ENCODE data around the gene ZNF622.

Gene ZNF622

DNA sequence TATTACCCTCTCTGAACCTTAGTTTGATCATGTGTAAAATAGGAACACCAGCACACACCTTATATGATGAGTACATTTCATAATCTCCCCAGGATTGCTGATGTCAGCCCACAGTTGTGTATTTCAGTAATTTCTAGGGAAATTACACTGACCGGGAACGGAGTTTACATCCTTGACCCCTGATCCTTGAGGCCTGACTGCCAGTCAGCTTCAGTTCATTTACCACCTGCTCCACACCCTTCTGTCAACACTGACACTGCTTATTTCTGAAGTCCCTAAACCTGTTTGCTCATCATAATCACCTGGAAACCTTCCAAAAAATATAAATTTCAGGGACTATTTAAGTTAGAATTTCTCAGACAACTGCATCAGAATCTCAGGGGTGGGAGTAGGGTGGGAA, 55.3 kb downstream of the ZNF622 start:
- TF ChIP-seq, protein P1, sequence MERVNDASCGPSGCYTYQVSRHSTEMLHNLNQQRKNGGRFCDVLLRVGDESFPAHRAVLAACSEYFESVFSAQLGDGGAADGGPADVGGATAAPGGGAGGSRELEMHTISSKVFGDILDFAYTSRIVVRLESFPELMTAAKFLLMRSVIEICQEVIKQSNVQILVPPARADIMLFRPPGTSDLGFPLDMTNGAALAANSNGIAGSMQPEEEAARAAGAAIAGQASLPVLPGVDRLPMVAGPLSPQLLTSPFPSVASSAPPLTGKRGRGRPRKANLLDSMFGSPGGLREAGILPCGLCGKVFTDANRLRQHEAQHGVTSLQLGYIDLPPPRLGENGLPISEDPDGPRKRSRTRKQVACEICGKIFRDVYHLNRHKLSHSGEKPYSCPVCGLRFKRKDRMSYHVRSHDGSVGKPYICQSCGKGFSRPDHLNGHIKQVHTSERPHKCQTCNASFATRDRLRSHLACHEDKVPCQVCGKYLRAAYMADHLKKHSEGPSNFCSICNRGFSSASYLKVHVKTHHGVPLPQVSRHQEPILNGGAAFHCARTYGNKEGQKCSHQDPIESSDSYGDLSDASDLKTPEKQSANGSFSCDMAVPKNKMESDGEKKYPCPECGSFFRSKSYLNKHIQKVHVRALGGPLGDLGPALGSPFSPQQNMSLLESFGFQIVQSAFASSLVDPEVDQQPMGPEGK (tag by site-specific recombination; IDR thresholded peaks at IDR 0.05), result no peak
- TF ChIP-seq ZNF777 (tag by site-specific recombination; IDR thresholded peaks at IDR 0.05; ENCODE audit: borderline replicate concordance), result no peak
- TF ChIP-seq, protein P2, sequence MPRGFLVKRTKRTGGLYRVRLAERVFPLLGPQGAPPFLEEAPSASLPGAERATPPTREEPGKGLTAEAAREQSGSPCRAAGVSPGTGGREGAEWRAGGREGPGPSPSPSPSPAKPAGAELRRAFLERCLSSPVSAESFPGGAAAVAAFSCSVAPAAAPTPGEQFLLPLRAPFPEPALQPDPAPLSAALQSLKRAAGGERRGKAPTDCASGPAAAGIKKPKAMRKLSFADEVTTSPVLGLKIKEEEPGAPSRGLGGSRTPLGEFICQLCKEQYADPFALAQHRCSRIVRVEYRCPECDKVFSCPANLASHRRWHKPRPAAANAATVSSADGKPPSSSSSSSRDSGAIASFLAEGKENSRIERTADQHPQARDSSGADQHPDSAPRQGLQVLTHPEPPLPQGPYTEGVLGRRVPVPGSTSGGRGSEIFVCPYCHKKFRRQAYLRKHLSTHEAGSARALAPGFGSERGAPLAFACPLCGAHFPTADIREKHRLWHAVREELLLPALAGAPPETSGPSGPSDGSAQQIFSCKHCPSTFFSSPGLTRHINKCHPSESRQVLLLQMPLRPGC (tag by site-specific recombination; IDR thresholded peaks at IDR 0.05), result no peak
- TF ChIP-seq ZNF610 (tag by site-specific recombination; IDR thresholded peaks at IDR 0.05; ENCODE audit: borderline replicate concordance), result no peak
- no peak for TF ChIP-seq ZNF133 (tag by site-specific recombination; IDR thresholded peaks at IDR 0.05)
- no peak for TF ChIP-seq ZBTB20 (tag by site-specific recombination; IDR thresholded peaks at IDR 0.05)
- TF ChIP-seq OSR2 (tag by site-specific recombination; IDR thresholded peaks at IDR 0.05), result no peak
- TF ChIP-seq ZFHX2 (tag by site-specific recombination; conservative IDR thresholded peaks at IDR 0.05), result no peak
- no peak for TF ChIP-seq ZBTB8A (tag by site-specific recombination; IDR thresholded peaks at IDR 0.05)
- ChIA-PET POLR2A (no interaction called here), CTCF (no interaction called here)
- Histone ChIP-seq H3K9me3 (ENCODE audit: control insufficient read depth, insufficient read depth, low read depth, low read length) (no peaks in the 10 kb centered on the region), H3K4me3 (ENCODE audit: low read depth, low read length) (no peak overlapping the region), H3K4me1 (ENCODE audit: control insufficient read depth, insufficient read depth, low read length) (no peaks in the 10 kb centered on the region), H3K36me3 (ENCODE audit: control insufficient read depth in 2 of 2, insufficient read depth in 1 of 2, low read length in 2 of 2) (no peaks in the 10 kb centered on the region), H3K27ac (ENCODE audit: extremely low read depth, low read depth, low read length) (no peak overlapping the region)

DNA sequence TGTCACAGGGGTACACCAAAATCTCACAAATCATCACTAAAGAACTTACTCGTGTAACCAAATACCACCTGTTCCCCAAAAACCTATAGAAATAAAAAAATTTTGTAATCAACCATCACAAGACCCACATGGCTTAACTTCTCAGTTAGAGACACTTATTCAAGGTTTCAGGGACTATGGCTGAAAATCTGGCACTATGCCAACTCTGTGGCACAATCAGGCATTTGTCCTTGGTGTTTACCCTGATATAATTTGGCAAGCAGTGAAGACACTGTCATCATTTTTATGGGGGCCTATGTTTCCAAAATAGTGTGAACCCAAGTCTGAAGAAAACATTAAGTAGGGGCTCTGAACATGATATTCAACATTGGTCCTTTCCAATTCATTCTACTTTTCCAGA, 59.0 kb downstream of the ZNF622 start:
- POLR2A ChIA-PET, result interaction anchor here (0.5 kb wide), 1 partner anchor 1442 kb away, joined by 5 read pairs; no protein-coding TSS in a partner anchor
- Histone ChIP-seq H3K9me3 (ENCODE audit: control insufficient read depth, insufficient read depth, low read depth, low read length) (no peaks in the 10 kb centered on the region), H3K4me3 (ENCODE audit: low read depth, low read length) (no peak overlapping the region), H3K27ac (ENCODE audit: extremely low read depth, low read depth, low read length) (no peak overlapping the region), H3K36me3 (ENCODE audit: control insufficient read depth in 2 of 2, insufficient read depth in 1 of 2, low read length in 2 of 2) (no peaks in the 10 kb centered on the region), H3K4me1 (ENCODE audit: control insufficient read depth, insufficient read depth, low read length) (no peaks in the 10 kb centered on the region)
- TF ChIP-seq, protein P3, sequence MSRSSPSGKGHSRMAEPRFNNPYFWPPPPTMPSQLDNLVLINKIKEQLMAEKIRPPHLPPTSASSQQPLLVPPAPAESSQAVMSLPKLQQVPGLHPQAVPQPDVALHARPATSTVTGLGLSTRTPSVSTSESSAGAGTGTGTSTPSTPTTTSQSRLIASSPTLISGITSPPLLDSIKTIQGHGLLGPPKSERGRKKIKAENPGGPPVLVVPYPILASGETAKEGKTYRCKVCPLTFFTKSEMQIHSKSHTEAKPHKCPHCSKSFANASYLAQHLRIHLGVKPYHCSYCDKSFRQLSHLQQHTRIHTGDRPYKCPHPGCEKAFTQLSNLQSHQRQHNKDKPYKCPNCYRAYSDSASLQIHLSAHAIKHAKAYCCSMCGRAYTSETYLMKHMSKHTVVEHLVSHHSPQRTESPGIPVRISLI (tag by site-specific recombination; IDR thresholded peaks at IDR 0.05), result no peak
- TF ChIP-seq, protein P4, sequence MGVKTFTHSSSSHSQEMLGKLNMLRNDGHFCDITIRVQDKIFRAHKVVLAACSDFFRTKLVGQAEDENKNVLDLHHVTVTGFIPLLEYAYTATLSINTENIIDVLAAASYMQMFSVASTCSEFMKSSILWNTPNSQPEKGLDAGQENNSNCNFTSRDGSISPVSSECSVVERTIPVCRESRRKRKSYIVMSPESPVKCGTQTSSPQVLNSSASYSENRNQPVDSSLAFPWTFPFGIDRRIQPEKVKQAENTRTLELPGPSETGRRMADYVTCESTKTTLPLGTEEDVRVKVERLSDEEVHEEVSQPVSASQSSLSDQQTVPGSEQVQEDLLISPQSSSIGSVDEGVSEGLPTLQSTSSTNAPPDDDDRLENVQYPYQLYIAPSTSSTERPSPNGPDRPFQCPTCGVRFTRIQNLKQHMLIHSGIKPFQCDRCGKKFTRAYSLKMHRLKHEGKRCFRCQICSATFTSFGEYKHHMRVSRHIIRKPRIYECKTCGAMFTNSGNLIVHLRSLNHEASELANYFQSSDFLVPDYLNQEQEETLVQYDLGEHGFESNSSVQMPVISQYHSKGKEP (tag by site-specific recombination; IDR thresholded peaks at IDR 0.05), result 0 out of 2 replicates have a peak, but pooled peaks have one; percentile 14
- peak; percentile 79 for TF ChIP-seq ZNF830 (tag by site-specific recombination; IDR thresholded peaks at IDR 0.05; ENCODE audit: low read depth)
- peak; percentile 72 for TF ChIP-seq ZNF660 (tag by site-specific recombination; IDR thresholded peaks at IDR 0.05)
- TF ChIP-seq ZNF701 (tag by site-specific recombination; IDR thresholded peaks at IDR 0.05), result no peak
- 0 out of 2 replicates have a peak, but pooled peaks have one; percentile 37 for TF ChIP-seq ZNF37A (tag by site-specific recombination; IDR thresholded peaks at IDR 0.05)
- 0 out of 2 replicates have a peak, but pooled peaks have one; percentile 54 for TF ChIP-seq ZNF561 (tag by site-specific recombination; IDR thresholded peaks at IDR 0.05; ENCODE audit: borderline replicate concordance)
- no peak for TF ChIP-seq ZNF843 (tag by site-specific recombination; IDR thresholded peaks at IDR 0.05)
- TF ChIP-seq ZNF184 (tag by site-specific recombination; IDR thresholded peaks at IDR 0.05), result 0 out of 2 replicates have a peak, but pooled peaks have one; percentile 28
- TF ChIP-seq, protein P5, sequence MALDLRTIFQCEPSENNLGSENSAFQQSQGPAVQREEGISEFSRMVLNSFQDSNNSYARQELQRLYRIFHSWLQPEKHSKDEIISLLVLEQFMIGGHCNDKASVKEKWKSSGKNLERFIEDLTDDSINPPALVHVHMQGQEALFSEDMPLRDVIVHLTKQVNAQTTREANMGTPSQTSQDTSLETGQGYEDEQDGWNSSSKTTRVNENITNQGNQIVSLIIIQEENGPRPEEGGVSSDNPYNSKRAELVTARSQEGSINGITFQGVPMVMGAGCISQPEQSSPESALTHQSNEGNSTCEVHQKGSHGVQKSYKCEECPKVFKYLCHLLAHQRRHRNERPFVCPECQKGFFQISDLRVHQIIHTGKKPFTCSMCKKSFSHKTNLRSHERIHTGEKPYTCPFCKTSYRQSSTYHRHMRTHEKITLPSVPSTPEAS (tag by site-specific recombination; IDR thresholded peaks at IDR 0.05), result no peak
- TF ChIP-seq GFI1B (tag by site-specific recombination; IDR thresholded peaks at IDR 0.05), result no peak
- TF ChIP-seq ZNF664 (tag by site-specific recombination; IDR thresholded peaks at IDR 0.05), result no peak
- TF ChIP-seq ZNF19 (tag by site-specific recombination; IDR thresholded peaks at IDR 0.05; ENCODE audit: low read depth), result no peak
- TF ChIP-seq, protein P6, sequence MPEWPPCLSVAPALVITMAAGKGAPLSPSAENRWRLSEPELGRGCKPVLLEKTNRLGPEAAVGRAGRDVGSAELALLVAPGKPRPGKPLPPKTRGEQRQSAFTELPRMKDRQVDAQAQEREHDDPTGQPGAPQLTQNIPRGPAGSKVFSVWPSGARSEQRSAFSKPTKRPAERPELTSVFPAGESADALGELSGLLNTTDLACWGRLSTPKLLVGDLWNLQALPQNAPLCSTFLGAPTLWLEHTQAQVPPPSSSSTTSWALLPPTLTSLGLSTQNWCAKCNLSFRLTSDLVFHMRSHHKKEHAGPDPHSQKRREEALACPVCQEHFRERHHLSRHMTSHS (tag by site-specific recombination; IDR thresholded peaks at IDR 0.05), result no peak
- 0 out of 2 replicates have a peak, but pooled peaks have one; percentile 23 for TF ChIP-seq KLF10 (tag by site-specific recombination; IDR thresholded peaks at IDR 0.05)
- 0 out of 2 replicates have a peak, but pooled peaks have one; percentile 6 for TF ChIP-seq ZNF626 (tag by site-specific recombination; IDR thresholded peaks at IDR 0.05)
- TF ChIP-seq ZNF132 (tag by site-specific recombination; IDR thresholded peaks at IDR 0.05; ENCODE audit: borderline replicate concordance), result 0 out of 2 replicates have a peak, but pooled peaks have one; percentile 52
- peak; percentile 12 for TF ChIP-seq ZNF529 (tag by site-specific recombination; IDR thresholded peaks at IDR 0.05; ENCODE audit: insufficient replicate concordance)
- CTCF ChIA-PET, result no interaction called here

Data from HEK293 (cell line).